Activated CD8-positive, alpha-beta memory T cell treated with anti-CD3 and anti-CD28 coated beads, Interleukin-2, amount 50 U/mL, for 24 hours (primary cell): ENCODE results near the gene ILF2.
"Not testable (repeated sequence)": the region's sequence is repeated elsewhere in the genome, so short reads cannot be mapped to it uniquely, and the experiment has no call there.

Source experiments
- DNase-seq: peaks from one replicate; pipeline ENCODE4 v3.0.0-alpha.2; 2020; ENCODE audit errors: extremely low read depth

The ILF2 gene

DNA sequence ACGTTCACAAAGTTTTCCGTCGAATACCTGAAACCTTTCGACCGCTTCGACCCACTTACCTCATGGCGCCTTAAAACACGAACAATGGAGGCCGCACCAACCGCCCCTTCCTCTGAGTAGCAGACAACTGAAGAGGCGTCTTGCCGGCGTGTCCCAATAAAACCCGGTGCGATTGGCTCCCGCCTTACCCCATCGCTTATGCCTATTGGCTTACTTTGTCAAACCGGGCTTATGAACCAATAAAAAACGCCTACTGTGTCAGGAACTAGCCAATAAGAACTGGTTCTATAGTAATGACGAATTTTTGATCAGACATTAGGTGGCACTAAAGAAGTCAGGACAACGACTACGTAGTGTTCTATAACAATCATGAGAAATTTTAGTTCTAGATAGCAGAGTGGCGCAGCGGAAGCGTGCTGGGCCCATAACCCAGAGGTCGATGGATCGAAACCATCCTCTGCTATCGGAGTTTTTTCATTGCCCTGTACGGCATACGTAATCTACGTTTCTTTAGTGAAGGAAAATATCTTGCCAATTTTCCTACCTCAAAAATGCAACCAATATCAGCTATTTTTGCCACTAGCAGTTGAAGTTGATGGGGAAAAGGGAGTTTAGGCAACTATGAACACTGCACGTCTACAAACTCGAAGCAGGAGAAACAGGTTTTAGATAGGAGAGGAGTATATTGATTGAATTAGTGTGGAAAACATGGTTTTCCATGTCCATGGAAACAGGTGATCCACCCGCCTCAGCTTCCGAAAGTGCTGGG lies at the start of gene ILF2:
TSS of gene ILF2 (minus strand) at position 135 of the 769 bp plus-strand sequence. CDS start at position 64, 71 bp downstream.
- DNase-seq: peak; percentile 92

DNA sequence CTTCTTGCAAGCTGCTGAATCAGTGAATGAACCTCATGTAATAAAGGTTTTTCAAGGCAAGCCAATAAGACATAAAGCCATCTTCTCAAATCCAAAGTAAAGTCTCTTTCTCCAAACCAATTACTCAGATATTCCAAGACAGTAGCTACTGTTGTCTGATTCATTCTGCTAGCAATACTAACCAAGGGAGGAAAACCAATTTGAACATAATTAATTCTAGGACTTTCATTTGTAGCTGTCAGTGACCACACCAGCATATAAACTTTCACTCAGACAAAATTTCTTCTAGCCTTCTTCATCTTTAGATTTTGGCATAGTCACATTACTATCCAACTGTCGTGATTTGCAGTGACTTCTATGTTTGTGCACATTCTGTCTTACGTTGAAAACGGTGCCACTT lies 46.5 kb upstream of the ILF2 start:
- no peak for DNase-seq

DNA sequence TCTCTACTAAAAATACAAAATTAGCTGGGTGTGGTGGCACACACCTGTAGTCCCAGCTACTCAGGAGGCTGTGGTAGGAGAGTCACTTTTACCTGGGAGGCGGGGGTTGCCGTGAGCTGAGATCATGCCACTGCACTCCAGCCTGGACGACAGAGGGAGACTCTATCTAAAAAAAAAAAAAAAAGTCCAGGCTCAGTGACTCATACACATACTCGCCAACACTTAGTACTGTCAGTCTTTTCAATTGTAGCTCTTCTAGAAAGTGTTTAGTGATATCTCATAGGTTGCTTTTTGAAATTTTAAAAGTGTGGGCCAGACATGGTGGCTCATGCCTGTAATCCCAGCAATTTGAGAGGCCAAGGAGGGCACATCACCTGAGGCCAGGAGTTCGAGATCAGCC lies 45.4 kb upstream of the ILF2 start:
- DNase-seq: not testable (repeated sequence)

DNA sequence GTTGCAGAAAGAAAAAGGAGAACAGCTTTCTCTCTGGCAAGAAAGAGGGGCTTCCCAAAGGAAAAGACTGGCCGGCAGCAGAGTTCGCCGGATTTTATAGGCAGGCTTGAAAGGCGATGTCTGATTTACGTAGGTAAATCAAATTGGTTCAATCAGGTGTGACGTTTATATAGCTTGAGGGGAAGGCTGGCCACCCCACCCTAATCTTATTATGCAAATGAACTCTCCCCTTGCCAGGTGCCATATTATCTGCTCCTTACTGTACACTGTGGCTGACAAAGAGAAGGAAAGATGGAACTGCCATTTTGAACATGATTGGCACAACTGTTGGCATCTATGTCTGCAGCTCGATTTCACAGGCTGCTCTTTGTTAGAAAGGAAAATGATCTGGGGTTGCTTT lies 40.2 kb upstream of the ILF2 start:
- DNase-seq: no peak

DNA sequence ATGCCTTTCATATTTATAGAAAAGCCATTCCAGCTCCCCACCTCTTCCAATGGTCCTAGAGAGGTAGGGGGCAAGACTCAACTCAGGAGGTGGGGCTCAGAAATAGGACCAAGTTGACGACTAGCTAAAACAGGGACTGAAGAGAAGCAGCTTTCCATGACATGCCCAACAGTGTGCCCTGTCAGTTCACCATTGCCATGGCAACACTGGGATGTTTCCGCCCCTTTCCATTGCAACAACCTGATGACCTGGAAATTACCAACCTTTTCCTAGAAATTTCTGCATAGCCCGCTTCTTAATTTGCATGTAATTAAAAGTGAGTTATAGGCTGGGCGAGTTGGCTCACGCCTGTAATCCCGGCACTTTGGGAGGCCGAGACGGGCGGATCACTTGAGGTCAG lies 34.7 kb upstream of the ILF2 start:
- no peak for DNase-seq

DNA sequence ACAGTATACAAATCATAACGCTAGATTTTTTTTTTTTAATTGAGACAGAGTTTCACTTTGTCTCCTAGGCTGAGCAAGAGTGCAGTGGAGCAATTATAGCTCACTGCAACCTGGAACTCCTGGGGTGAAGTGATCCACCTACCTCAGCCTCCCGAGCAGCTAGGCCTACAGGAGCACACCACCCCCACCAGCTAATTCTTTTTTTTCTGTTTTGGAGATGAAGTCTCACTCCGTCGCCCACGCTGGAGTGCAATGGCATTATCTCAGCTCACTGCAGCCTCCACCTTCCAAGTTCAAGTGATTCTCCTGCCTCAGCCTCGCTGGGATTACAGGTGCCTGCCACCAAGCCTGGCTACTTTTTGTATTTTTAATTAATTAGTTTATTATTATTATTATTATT lies 29.0 kb upstream of the ILF2 start:
- DNase-seq: no peak

DNA sequence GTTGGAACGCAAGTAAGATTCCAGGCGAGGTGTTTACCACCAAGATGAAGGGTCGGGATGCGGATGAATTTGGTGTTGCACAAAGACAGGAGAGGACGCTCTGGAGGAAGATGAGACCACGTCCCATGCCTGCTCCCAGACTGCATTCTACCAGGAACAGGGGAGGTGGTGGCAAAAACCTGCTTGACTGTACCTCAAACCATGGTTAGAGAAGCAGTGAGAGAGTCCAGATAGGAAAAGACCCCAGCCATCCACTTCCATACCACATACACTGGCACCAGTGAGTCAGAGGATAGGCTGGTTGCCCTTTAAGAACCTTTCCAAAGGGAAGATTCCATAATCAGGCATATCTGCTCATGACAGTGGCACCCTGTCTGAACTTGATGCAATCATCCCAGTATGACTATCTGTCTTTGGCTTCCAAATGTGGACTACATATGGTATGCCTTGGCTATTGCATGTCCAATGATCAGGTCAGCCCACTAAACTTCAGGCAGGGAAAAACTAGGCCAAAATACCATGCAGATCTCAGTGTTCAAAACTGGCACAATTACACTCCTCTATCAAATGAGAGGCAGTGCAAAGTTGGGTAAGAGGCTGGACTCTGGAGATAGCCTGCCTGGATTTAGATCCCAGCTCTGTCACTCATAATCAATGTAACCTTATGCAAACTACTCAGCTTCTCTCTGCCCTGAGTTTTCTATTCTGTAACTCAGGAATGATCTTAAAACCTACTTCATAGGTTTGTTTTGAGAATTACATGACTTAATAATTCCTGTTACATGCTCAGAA lies 28.3 kb upstream of the ILF2 start:
- no peak for DNase-seq

DNA sequence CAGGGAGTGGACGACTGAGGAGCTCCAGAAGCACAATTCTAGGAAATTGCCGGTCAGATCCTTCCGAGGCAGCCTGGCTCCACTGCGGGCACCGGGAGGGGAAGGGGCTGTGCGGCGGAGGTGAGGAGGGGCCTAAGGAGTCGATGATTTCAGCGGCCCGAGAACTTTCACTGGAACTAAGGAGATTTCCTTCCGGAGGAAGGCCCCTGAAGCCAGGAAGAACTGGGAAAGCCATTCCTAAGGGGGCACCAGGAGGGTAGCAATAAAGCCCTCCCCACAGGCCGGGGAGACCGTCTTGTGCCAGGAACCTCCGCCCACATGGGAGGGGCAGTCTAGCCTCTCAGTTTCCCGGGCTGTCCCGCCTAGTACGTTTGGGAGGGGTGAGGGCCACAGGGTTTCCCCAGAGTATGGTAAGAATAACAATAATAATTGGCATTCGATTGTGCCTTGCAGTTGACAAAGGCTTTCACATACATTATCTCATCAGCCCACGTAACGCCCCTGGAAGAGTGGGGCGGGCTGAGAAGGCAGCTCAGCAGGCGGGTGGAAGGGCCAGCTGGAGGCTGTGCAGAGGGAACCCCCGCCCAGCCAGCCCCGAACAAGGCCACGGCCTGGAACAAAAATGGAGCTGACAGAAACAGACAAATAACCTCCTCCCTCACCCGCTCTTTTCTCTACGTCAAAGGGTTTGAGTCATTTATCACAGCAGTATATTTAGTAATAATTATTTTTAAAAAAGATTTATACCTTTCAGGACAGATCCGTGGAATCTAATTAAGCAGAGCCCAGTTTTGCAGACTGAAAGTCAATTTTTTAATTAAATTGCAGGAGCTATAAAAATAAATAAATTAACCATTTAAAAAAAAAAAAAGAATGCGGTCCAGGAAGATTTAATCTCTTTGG lies 27.5 kb upstream of the ILF2 start:
- DNase-seq: no peak

DNA sequence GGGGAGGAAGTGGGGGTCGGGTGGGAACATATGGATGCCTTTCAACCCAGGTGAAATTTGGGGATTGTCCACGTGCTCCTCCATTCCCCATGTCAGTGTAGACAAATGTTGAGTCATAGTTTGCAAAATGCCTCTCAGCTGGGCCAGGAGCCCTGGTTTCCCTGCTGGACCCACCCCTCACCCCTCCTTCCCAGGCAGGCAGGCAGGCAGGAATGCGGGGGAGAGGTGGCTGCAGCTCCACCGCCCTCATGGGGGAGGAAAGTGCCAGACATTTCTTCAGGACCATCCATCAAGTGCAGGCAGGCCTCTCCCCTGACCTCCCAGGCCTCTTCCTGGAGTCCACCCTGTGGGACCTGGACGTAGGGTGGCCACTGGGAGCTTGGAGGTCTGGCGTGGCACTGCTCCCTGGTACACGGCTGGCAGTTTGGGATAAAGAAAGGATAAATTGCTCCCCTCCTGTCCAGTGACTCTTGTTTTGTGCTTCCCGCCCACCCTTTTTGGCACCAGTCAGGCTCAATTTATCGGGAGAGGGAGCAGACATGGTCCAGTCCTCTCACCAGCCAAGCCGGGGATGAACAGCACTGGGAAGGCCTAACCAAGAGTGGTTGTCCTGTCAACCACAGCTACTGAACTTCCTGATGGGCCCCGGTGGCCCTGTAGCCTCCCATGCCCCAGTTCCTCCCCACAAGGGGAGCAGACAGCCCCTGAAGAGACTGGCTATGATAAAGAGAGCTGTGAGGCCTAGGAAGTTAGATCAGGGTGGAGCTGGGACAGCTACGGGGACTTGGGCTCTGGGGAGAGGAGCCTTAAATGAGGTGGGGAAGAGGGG lies 26.6 kb upstream of the ILF2 start:
- DNase-seq: no peak

DNA sequence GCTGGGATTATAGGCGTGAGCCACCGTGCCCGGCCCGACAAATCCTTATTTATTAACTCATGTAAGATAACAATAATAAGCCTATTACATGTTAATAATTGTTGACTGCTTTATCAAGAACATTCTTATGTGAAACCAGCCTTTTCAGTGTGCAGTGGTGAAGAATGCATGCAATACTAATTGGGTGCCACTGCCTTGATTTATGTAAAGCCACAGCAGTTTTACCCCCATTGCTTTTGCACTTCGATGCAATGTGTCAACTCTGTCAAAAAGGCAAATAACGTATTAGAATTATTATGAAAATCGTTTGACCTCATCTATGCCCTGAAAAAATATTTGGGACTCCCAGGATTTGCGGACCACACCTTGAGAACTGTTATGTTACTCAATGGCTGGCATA lies 25.9 kb upstream of the ILF2 start:
- DNase-seq: no peak

DNA sequence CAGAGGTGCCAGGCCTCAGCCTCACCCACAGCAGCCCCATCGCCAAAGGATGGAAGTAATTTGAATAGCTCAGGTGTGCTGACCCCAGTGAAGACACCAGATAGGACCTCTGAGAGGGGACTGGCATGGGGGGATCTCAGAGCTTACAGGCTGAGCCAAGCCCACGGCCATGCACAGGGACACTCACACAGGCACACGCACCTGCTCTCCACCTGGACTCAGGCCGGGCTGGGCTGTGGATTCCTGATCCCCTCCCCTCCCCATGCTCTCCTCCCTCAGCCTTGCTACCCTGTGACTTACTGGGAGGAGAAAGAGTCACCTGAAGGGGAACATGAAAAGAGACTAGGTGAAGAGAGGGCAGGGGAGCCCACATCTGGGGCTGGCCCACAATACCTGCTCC lies 22.7 kb upstream of the ILF2 start:
- DNase-seq: no peak

DNA sequence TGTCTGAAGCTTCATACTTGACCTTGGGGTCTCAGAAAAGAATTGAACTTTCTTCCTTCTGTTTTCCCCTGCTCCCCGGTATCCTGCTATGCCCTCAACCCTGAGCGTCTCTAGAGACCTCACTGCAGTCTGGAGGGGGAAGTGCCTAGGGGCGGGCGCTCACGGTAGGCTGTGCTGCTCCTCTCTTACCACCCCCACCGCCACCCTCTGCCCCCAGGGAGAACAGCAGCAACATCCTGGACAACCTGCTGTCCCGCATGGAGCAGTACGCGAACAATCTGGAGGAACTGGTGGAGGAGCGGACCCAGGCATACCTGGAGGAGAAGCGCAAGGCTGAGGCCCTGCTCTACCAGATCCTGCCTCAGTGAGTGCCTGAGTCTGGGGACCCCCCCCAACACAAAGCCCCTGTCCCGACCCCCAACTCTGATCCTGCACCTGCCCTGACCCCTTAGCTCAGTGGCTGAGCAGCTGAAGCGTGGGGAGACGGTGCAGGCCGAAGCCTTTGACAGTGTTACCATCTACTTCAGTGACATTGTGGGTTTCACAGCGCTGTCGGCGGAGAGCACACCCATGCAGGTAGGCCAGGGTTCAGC lies 18.0 kb upstream of the ILF2 start:
- no peak for DNase-seq

DNA sequence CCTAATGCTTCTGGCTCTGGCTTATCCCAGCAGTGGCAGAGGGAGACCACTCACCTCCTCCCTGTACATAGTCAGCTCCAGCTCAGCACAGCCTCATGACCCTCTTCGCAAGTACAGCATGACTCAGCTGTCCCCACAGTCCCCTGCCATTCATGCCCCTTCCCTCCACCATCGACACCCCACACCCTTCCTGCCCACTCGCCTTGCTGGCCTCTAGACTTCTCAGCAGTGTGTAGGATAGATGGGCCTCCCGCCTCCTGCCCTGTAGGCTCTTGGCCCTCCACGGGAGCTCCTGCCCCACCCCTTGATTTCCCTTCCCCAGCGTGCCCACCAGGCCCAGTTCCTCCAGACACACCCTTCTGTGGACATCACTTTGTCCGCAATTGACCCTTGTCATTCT lies 17.5 kb upstream of the ILF2 start:
- no peak for DNase-seq

DNA sequence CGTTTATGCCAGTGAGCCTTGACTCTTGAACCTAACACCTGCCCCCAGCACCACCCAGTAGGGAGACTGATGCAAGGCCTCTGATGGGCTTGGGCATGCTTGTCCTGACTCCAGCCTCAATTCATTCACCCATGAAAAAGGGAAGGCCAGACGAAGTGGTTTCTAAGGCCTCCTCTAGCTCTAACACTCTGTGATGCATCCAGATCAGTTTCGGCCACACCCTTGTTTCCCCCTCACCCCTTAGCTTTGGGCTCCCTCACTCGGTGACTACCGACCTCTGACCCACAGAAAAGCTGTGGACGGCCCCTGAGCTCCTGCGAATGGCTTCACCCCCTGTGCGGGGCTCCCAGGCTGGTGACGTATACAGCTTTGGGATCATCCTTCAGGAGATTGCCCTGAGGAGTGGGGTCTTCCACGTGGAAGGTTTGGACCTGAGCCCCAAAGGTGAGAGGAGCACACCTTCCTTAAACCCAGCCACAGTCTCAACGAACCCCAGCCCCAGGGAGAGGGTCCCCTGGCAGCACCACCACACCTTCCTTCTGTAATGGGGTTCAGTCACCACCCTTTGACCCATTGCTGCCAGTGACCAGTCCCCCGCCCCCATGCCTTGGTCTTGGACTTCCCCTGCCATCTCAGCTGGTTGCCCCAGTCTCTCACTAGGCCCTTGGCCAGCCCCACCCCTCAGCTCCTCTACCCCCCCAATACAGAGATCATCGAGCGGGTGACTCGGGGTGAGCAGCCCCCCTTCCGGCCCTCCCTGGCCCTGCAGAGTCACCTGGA lies 16.7 kb upstream of the ILF2 start:
- DNase-seq: no peak

DNA sequence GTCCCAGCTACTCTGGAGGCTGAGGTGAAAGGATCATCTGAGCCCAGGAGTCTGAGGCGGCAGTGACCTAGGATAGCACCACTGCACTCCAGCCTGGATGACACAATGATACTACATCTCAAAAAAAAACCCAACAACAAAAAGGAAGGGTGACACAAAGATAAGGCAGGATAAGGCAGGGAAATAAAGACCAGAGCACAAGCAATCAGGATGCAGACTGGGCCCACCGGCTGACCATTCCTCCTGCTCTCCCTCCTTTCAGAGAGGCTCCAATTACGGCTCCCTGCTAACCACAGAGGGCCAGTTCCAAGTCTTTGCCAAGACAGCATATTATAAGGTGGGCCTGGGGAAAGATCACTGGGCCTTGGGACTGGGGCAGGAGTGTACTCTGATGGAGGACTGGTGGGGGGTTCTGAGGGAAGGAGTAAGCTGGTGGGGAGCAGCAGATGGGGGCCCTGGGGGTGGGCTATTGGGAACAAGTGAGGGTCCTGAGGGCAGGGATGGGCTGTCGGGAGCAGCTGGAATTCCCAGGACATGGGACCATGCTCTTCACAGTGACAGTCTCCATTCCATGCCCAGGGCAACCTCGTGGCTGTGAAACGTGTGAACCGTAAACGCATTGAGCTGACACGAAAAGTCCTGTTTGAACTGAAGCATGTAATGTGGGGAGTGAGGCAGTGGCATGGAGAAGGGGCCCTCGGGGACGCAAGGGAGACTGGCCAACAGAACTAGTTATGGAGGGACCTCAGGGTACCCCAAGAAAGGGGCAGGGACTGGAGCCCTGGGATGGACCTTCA lies 14.9 kb upstream of the ILF2 start:
- DNase-seq: no peak

DNA sequence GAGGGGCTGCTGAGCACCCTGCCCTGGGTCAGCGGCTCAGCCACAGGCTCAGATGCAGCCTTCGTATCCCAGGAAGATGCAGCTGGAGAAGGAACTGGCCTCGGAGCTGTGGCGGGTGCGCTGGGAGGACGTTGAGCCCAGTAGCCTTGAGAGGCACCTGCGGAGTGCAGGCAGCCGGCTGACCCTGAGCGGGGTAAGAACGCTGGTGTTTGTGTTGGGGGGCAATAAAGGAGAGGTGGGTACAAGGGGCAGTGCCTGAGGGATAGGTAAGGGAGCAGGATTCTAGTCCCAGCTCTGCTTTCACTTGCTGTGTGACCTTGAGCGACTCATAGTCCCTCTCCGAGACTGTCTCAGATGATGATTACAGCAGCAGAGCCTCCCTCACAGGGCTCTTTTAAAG lies 14.1 kb upstream of the ILF2 start:
- no peak for DNase-seq

DNA sequence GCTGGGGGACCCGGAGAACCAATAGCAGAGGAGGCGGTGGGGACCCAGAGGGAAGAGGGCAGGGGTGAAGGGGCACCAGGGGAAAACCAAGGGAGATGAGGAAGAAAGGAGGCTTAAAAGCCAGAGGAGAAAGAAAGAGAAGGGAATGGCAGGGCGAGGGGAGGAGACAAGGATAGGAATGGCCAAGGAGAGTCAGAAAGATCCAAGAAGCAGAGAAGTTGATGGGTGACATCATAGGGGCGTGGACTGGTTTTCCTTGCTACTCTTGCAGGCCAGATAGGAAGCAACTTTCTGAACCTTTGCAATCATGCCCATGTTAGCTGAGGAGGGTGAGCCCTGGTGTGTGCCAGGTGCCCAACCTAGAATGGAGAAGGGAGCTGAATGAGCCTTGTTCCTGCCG lies 13.1 kb upstream of the ILF2 start:
- no peak for DNase-seq

DNA sequence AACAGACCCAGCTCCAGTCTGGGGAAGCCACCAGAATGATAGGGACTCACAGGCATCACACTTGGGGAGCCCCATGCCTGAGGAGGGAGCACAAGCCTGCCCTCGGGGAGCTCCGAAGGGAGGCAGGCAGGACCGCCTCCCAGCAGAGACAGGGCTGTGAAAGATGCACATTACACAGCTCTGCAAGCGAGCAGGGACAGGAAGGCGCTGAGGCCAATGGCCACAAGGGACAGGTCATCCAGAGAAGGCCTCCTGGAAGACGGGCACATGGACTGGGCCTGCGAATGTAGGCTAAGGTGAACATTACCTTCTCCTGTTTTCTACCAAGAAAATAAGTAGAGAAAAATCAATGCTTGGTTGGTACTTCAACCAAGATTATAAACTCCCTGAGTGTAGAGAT lies 11.9 kb upstream of the ILF2 start:
- DNase-seq: no peak

DNA sequence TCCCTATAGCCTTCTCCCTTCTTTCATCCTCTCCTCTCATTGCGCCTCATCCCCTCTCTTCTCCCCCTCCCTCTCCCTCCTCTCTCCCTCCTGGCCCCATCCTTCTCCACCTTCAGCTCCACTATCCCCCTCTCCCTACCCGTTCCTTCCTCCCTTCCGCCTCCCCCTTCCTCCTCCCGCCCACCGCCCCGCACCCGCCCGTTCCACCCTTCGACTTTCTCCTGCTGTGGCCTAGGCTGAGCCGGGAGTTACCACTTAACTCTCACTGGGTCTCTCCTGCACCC lies 9.3 kb upstream of the ILF2 start:
- DNase-seq: no peak
